Brain microvascular endothelial cell (primary cell): ENCODE measurements around the gene U2AF2.

Source experiments
- DNase-seq: peaks from one replicate; pipeline ENCODE4 v3.0.0-alpha.2; 2020
- H3K27ac ChIP-seq: fragments of 250-450 bp; sonication (Bioruptor Pico); 2 replicates; pipeline ENCODE4 v1.5.1; 2020; ENCODE audit warnings: mild to moderate bottlenecking, moderate library complexity
- H3K27me3 ChIP-seq: fragments of 250-450 bp; sonication (Bioruptor Pico); replicated peaks from 2 replicates; pipeline ENCODE4 v1.5.1; 2020; ENCODE audit warnings: mild to moderate bottlenecking
- H3K36me3 ChIP-seq: fragments of 250-450 bp; sonication (Bioruptor Pico); replicated peaks from 2 replicates; pipeline ENCODE4 v1.5.1; 2020; ENCODE audit warnings: mild to moderate bottlenecking
- H3K4me3 ChIP-seq: 2 replicates; pipeline ENCODE4 v1.5.1; 2011; ENCODE audit warnings: low read depth, mild to moderate bottlenecking, control low read depth, low read length, moderate library complexity
- in situ Hi-C: cut with HindIII; loops from 2 replicates; pipeline ENCODE4 v1.10.0; 2017; ENCODE audit warnings: low sequenced_read_pairs, low pct_ligation_motif_present
- TF ChIP-seq, protein P1 (sequence below): IDR thresholded peaks from 2 replicates; pipeline ENCODE4 v1.5.1; 2011; ENCODE audit warnings: low read depth, mild to moderate bottlenecking, moderate library complexity, low read length, control low read depth, inconsistent platforms; ENCODE audit errors: missing control alignments

U2AF2 gene

DNA sequence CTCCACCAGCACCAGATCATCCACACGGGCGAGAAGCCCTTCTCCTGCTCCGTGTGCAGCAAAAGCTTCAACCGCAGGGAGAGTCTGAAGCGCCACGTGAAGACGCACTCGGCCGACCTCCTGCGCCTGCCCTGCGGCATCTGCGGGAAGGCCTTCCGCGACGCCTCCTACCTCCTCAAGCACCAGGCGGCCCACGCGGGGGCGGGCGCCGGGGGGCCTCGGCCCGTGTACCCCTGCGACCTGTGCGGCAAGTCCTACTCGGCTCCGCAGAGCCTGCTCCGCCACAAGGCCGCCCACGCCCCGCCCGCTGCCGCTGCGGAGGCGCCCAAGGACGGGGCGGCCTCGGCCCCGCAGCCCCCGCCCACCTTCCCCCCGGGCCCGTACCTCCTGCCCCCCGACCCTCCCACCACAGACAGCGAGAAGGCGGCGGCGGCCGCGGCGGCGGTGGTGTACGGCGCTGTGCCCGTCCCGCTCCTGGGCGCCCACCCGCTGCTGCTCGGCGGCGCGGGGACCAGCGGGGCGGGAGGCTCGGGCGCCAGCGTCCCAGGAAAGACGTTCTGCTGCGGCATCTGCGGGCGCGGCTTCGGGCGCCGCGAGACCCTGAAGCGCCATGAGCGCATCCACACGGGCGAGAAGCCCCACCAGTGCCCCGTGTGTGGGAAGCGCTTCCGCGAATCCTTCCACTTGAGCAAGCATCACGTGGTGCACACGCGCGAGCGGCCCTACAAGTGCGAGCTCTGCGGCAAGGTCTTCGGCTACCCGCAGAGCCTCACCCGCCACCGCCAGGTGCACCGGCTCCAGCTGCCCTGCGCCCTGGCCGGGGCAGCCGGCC, 39.9 kb upstream of the U2AF2 start:
- no peaks in the 10 kb centered on the region for H3K27me3 ChIP-seq
- in situ Hi-C loops = loop anchor here (25.0 kb wide), 1 partner anchor 228 kb away; the partner anchor contains the start of genes RPL28, TMEM190 and TMEM238
- no peak for DNase-seq
- peaks cover 30% of the 10 kb centered on the region for H3K36me3 ChIP-seq
- no peak overlapping the region for H3K27ac ChIP-seq
- no peak overlapping the region for H3K4me3 ChIP-seq
- TF ChIP-seq, protein P1, sequence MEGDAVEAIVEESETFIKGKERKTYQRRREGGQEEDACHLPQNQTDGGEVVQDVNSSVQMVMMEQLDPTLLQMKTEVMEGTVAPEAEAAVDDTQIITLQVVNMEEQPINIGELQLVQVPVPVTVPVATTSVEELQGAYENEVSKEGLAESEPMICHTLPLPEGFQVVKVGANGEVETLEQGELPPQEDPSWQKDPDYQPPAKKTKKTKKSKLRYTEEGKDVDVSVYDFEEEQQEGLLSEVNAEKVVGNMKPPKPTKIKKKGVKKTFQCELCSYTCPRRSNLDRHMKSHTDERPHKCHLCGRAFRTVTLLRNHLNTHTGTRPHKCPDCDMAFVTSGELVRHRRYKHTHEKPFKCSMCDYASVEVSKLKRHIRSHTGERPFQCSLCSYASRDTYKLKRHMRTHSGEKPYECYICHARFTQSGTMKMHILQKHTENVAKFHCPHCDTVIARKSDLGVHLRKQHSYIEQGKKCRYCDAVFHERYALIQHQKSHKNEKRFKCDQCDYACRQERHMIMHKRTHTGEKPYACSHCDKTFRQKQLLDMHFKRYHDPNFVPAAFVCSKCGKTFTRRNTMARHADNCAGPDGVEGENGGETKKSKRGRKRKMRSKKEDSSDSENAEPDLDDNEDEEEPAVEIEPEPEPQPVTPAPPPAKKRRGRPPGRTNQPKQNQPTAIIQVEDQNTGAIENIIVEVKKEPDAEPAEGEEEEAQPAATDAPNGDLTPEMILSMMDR = no peak

DNA sequence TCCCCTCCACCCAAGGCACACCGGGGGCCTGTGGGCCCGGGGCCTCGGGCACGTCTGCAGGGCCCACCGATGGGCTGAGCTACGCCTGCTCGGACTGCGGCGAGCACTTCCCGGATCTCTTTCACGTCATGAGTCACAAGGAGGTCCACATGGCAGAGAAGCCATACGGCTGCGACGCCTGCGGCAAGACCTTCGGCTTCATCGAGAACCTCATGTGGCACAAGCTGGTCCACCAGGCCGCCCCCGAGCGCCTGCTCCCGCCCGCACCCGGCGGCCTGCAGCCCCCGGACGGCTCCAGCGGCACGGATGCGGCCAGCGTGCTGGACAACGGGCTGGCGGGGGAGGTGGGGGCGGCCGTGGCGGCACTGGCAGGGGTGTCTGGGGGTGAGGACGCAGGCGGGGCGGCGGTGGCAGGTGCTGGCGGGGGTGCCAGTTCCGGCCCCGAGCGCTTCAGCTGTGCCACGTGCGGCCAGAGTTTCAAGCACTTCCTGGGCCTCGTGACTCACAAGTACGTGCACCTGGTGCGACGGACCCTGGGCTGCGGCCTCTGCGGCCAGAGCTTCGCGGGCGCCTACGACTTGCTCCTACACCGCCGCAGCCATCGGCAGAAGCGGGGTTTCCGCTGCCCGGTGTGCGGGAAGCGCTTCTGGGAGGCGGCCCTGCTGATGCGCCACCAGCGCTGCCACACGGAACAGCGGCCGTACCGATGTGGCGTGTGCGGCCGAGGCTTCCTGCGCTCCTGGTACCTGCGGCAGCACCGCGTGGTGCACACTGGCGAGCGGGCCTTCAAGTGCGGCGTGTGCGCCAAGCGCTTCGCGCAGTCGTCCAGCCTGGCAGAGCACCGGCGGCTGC, 39.1 kb upstream of the U2AF2 start:
- DNase-seq = no peak
- Histone ChIP-seq H3K27me3 (no peaks in the 10 kb centered on the region), H3K36me3 (peaks cover 30% of the 10 kb centered on the region), H3K27ac (no peak overlapping the region), H3K4me3 (no peak overlapping the region)
- TF ChIP-seq, protein P1 = no peak
- in situ Hi-C loops = loop anchor here (25.0 kb wide), 1 partner anchor 228 kb away; the partner anchor contains the start of genes RPL28, TMEM190 and TMEM238

DNA sequence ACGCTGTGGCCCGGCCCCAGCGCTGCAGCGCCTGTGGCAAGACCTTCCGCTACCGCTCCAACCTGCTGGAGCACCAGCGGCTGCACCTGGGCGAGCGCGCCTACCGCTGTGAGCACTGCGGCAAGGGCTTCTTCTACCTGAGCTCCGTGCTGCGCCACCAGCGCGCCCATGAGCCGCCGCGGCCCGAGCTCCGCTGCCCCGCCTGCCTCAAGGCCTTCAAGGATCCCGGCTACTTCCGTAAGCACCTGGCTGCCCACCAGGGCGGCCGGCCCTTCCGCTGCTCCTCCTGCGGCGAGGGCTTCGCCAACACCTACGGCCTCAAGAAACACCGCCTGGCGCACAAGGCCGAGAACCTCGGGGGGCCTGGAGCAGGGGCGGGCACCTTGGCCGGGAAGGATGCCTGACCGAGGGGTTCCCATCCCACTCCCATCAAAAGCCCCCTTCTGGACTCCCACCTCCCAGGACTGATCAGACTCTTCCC, 38.4 kb upstream of the U2AF2 start:
- TF ChIP-seq, protein P1 = no peak
- DNase-seq = no peak
- peaks cover 35% of the 10 kb centered on the region for H3K36me3 ChIP-seq
- no peaks in the 10 kb centered on the region for H3K27me3 ChIP-seq
- H3K4me3 ChIP-seq = no peak overlapping the region
- H3K27ac ChIP-seq = no peak overlapping the region
- in situ Hi-C loops = loop anchor here (25.0 kb wide), 1 partner anchor 229 kb away; the partner anchor contains the start of genes RPL28, TMEM190 and TMEM238

DNA sequence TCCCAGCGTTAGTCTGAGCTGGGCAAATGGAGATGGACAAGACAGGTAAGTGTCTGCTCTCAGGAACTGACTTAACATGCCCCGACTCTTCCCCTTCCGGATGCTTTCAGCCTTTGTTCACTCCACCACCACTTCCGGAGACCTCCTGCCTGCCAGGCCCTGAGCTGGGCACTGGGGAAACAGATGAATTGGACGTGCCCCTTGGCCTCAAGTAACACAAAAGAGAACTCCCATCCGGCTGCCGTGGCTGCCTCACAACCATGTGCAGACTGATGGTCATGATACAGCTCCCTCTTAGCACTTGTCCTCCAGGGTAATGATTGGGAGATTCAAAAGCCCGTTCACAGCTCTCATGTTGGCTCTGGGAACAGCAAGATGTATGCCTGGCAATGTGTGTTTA, 37.4 kb upstream of the U2AF2 start:
- no peak for DNase-seq
- TF ChIP-seq, protein P1 = no peak
- Histone ChIP-seq H3K27ac (no peak overlapping the region), H3K4me3 (no peak overlapping the region), H3K27me3 (no peaks in the 10 kb centered on the region), H3K36me3 (peaks cover 35% of the 10 kb centered on the region)
- in situ Hi-C loops = loop anchor here (25.0 kb wide), 1 partner anchor 230 kb away; the partner anchor contains the start of genes RPL28, TMEM190 and TMEM238

DNA sequence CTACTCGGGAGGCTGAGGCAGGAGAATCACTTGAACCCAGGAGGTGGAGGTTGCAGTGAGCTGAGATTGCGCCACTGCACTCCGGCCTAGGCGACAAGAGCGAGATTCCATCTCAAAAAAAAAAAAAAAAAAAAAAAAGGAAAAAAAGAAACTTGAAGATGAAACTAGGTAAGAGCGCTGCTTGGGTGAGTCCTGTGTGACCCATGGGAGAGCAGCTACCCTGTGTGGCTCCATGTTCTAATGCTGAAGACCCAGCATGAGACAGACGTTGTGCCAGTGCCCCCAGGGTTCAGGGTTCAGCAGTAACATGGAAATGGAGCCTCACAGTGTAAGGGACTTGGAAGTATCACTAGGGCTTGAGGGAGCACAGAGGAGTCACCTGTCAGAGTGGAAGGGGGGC, 36.4 kb upstream of the U2AF2 start:
- Histone ChIP-seq H3K27me3 (no peaks in the 10 kb centered on the region), H3K4me3 (no peak overlapping the region), H3K27ac (no peak overlapping the region), H3K36me3 (peaks cover 35% of the 10 kb centered on the region)
- TF ChIP-seq, protein P1 = no peak
- in situ Hi-C loops = loop anchor here (25.0 kb wide), 1 partner anchor 231 kb away; the partner anchor contains the start of genes RPL28, TMEM190 and TMEM238
- no peak for DNase-seq
